HG02943 (cell line): Measurements from ENCODE around the gene RASA3.

Source experiments
- ATAC-seq: cut with Tn5 transposase; IDR thresholded peaks from one replicate; pipeline ENCODE4 v1.9.1; 2021; ENCODE audit warnings: mild to moderate bottlenecking, low read depth, moderate library complexity; ENCODE audit not compliant: unreplicated experiment

The RASA3 gene

DNA sequence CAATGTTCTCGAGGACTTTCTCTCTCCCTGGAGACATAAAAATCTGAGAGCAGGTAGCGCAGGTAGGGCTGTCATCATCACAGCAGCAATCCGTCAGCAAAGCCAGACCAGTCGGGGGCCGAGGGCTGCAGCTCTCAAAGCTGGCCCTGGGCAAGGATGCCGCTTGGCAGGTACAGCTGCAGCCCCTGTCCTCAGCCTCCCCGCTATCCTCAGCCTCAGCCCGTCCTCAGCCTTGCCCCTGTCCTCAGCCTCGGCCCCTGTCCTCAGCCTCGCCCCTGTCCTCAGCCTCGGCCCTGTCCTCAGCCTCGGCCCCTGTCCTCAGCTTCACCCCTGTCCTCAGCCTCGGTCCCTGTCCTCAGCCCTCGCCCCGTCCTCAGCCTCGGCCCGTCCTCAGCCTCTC, 169.4 kb downstream of the RASA3 start:
- ATAC-seq = no peak

DNA sequence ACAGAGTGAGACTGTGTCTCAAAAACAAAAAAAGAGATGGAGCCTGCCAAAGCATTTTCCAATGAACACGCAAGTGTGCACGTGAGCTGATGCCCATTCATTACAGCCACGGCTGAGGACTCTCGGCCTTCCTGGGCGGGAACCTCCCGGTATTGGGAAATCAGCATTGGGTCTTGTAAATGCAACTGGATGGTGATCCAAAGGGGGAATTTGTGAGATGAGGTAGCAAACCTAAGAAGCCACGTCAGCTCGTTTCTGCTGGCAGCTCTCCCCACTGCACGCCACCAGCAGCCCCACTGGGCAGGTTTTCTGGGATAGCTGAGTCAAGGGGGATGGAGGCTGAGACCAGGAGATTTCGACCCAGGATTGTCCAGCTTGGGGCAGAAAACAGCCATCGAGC, 170.0 kb downstream of the RASA3 start:
- ATAC-seq = no peak

DNA sequence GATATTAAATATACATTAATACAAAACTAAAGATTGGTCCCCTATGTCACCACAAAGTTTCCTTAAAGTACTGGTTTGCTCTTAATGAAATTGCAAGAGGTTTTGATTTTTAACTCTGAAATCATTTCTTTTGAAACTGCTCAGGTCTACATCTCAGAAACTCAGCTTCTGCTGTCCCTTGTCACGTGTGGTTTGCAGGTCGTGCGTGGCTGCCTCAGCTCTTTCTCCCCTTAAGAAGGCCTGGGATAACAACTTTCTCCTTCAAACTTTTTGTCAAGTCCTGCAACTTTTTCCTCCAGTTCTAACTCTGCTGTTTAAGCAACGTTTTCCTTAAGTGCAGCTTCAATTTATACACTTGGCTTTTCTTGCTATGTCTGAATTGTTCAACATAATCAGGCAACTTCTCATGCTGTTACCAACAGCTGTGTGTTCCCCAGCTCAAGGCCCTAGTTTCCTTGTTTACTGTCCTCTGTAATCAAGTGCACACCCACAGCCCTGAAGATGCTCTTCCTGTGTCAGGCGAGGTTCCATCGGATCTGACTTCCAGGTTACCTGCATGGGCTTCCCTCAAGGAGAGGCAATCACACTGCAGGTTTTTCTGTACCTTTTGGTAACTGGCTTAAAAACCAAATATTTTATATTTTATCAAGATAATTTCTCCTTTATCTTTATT, 172.0 kb downstream of the RASA3 start:
- no peak for ATAC-seq

DNA sequence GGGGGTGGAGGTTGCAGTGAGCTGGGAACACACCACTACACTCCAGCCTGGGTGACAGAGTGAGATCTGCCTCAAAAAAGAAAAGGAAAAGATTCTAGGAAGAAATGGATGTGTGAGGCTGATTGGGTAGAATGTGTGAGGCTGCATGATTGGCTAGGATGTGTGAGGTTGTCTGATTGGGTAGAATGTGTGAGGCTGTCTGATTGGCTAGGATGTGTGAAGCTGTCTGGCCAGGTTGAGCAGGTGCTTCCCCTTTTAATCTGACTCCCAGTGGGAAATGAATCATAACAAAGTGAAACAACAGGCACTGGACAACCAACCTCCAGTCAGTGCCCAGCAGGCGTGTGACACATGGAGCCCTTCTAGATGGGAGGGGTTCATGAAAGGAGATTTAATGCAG, 173.2 kb downstream of the RASA3 start:
- no peak for ATAC-seq

DNA sequence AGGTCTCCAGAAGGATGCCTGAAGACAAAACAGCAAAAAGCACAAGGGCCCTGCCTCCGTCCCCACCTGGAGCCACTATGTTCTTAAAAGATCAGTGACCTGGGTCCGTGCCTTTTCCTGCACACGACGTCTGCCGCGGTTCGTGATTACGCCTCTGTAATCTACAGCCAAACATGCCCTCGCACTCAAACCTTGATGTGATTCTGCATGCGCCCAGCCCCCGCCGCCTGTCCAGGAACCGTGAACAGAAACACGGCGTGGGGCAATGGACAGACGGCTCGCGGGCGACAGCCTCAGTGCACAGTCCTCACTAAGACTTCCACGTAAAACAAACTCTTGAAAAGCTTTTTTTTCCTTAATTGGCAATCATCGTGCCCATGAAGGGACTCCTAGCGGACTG, 174.1 kb downstream of the RASA3 start:
- no peak for ATAC-seq

DNA sequence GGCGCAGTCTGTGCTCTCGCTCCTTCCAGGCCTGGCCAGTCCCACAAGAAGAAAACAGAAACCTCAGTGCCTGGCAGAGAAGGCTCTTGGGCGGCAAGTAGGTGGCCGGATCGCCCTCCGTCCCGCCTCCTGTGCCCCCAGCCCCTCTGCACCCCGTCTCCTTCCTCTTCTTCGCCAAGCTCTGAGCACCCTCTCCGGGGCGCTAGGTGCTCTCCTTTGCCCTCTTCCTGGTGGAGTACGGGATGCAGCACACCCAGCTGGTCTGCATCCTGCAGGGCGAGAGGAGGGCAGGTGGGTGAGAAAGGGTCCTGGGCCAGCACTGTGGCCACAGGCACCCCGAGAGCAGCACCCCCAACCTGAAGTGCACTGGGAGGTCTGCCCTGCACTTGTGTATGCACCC, 175.9 kb downstream of the RASA3 start:
- no peak for ATAC-seq

DNA sequence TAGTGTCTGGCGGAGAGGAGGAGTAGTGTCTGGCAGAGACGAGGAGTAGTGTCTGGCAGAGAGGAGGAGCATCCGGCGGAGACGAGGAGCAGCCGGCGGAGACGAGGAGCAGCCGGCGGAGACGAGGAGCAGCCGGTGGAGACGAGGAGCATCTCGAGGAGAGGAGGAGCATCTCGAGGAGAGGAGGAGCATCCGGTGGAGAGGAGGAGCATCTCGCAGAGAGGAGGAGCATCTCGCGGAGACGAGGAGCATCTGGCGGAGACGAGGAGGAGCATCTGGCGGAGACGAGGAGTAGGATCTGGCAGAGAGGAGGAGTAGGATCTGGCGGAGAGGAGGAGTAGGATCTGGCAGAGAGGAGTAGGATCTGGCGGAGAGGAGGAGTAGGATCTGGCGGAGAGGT, 176.7 kb downstream of the RASA3 start:
- ATAC-seq = no peak

DNA sequence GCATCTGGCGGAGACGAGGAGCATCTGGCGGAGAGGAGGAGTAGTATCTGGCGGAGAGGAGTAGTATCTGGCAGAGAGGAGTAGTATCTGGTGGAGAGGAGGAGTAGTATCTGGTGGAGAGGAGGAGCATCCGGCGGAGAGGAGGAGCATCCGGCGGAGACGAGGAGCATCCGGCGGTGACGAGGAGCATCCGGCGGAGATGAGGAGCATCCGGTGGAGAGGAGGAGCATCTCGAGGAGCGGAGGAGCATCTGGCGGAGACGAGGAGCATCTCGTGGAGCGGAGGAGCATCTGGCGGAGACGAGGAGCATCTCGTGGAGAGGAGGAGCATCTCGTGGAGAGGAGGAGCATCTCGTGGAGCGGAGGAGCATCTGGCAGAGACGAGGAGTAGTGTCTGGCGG, 177.2 kb downstream of the RASA3 start:
- ATAC-seq = no peak

DNA sequence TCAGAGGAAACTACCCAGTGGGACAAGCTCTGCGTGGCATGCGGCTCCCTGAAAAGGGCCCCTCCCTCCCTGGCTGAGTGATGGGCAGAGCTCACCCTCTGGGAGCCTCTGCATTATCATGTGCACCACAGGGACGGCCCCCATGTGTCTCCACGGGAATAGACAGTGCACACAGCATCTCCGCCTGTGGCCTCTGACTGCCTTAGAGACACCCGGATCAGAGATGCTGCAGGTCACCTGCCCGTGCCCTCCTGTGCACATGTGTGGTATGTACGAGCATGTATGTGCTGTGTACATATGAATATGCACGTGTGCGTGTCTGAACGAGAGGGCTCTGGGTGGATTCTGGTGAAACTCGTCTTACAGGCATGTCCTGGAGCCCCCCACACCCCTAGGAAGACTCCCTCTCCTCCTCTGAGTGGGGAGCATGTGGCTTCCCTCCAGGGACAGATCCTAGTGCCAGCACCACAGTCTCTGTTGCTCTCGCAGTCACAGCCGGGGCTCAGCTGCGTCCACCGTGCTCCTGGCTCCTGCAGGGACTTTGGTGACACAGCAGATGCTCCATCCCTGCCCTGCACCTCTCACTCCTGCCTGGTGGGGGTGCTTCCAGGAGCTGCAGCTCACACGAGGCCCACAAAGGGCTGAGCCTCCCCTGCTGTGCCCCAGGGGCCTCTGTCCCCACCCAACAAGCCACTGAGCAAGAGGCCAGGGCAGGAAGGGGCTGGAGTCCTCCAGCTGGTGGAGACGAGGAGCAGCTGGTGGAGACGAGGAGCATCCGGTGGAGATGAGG, 178.2 kb downstream of the RASA3 start:
- ATAC-seq = no peak

DNA sequence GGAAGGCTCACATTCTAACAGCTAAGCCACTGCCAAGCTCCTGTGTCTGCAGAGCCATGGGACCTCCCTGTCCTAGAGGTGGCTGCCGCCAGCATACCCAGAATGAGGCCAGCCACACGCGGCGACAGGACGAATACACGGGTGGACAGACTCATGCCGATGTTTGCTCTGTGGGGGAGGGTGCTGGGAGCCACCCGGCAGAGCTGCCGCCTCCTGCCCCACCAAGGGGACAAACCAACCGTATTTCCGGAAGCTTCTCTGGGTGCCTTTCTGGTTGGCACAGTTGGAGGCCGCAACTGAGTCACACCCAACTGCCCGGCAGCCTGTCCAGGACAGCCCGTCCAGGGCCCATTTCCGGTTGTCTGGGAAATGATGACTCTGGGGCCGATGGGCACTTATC, 178.9 kb downstream of the RASA3 start:
- ATAC-seq = no peak

DNA sequence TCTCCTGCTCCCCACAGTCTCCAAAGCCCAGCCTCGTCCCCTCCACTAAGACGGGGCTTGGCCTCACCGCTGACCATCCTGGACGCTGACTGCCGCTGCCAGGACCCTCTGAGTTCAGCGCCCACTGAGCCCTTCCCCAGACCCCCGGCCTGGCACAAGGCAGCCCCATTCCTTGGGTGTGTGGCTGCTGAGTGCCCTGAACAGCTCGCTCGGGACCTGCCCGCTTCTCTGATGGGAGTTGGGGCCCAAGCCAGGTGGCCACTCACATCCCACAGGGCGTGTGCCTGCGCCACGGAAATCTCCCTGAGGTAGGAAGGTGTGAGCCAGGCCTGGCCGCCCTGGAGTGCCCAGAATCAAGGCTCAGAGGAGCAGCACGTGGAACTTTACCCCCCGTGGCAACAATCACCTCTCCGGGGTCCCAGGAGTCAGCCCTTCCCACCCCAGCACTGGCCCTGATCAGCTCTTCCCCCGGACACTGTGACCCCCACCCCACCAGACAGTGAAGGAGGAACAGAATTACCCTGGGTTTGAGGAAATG, 179.4 kb downstream of the RASA3 start:
- ATAC-seq = no peak

DNA sequence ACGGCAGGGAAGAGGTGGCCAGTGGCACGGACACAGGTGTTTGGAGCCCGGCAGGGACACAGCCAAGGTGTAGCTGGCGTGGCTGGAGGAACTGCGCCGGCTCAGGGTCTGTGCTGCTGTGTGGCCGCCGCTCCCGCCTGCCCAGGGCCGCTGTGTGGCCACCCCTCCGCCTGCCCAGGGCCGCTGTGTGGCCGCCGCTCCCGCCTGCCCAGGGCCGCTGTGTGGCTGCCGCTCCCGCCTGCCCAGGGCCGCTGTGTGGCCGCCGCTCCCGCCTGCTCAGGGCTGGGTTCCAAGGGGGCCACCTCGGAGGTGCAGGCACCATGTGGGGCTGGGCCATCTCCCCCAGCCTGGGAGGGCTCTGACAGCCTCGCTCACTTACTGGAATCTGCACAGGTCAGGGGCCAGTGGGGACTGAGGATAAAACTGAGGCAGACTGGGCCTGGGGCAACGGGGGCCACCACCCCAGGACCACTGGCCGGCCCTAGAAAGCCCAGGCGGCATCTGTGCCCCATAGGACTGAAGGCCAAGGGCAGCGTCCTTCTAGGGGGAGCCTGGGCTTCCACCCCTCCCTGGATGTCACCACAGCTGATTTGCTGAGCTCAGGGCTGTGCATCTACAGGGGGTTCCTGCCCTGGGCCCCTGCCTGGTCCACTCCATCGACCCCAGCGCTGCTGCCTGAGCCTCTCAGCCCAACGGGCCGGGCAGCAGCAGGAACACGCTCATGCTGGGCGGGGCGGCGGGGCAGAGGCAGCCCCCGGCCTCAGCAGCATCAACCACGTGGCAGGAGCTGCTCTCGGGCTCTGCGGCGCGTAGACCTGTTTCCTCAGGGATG, 180.1 kb downstream of the RASA3 start:
- ATAC-seq = no peak

DNA sequence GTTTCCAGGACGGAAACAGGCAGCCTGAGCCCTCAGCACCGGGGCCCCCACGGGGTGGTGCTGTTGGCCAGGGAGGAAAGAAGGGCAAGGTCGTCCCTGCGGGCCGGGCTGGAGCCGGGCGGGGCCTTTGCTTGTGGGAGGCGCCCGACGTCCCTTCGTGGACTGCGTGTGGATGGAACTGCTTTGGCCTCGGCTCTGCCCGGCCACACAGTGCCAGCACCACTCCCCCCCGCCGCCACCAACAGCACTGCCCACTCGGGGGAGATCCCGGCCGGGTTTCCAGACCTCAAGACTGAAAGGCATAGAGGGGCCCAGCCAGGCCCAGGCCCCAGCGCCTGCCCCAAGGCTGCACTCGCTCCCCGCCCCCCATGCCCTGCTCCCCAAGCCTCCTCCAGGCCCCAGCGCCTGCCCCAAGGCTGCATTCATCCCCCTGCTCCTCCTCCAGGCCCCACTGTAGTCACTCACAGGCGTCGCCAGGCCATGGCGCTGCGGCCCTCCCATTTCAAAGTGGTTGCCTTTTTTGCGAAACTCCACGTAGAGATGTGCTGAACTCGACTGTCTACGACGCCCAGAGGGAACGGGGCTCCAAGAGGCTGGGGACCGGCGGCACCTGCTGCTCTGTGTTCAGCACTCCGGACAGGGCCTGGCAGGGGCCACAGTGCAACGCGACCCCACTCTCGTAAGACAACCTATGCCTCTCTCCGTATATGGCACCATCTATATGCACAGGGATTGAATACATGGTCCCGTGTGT, 181.0 kb downstream of the RASA3 start:
- ATAC-seq = no peak

DNA sequence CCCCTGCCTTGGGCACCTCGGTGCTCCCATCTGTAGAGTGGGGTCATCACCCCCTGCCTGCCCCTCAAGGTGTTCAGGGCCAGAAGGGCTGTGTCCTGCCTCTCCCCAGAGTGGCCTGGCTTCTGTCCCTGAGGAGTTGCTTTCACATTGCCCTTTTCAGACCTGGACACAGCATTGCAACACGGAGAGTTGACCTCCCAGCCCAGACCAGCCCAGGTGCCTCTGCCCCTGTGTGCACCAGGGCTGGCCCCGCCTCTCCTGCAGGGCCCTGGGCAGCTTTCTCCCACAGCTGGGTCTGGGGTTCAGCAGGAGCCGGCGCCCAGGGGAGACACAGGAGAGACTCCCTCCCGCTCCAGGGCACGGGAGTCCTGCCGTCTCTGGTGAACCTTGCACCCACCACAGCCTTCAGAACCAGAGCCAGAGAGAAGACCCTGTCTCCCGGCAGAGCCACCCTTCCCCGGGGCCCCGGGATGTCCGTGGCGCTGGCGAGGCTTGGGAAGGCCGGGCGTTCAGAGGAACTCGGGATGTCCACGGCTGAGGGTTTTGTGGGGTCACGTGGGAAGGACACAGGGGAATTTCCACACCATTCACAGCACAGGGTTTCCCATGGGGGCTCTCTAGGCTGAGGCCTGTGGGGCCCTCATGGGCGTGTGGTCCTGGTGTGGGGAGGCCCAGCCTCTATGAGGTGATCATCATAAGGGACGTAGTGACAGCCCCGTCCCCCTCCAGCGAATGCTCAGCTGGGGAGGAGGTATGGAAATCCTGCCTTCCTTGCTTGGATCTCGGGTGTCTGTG, 181.8 kb downstream of the RASA3 start:
- ATAC-seq = no peak

DNA sequence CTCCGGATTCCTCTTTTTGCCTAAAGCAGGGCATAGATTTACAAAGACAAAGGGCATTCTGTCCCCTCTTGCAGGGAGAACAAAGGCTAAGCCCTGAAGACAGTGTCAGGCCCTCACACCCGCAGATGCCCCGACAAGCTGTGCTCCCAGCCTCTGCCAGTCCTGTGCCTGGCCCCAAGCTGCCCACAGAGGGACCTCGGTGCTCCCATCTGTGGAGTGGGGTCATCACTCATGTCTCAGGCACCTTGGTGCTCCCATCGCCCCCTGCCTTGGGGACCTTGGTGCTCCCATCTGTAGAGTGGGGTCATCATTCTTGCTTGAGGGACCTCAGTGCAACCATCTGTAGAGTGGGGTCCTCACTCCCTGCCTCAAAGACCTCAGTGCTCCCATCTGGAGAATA, 182.9 kb downstream of the RASA3 start:
- ATAC-seq = no peak

DNA sequence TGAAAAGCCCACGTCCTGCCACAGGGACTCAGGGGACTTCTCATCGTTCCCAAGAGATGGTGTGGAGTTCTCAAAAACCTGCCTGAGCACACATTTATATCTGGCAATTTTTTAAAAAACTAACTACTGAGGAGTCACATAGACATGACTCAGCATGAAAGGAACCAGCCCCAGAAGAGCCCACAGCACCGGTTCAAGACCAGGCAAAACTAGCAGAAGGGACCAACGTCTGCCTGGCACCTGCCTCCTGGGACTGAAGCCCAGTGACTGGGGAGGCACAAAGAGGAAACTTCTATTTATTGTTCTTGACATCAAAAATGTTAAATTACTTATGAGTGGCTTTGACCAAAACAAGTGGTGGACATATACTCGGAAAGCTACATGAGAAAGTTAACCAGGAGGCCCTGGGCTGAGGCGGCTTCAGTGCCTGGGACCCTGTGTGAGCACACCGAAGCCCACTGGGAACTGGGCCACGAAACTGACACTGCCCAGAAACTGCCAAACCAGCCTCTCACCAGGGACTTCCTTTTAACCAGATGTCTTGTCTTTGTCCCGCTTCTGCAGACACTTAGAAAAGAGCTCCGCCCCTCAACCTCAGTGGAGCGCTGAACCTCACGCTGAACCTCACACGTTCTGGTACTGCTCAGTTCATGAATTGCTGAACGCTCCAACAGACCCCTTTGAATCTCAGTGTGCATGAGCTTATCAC, 184.2 kb downstream of the RASA3 start:
- no peak for ATAC-seq

DNA sequence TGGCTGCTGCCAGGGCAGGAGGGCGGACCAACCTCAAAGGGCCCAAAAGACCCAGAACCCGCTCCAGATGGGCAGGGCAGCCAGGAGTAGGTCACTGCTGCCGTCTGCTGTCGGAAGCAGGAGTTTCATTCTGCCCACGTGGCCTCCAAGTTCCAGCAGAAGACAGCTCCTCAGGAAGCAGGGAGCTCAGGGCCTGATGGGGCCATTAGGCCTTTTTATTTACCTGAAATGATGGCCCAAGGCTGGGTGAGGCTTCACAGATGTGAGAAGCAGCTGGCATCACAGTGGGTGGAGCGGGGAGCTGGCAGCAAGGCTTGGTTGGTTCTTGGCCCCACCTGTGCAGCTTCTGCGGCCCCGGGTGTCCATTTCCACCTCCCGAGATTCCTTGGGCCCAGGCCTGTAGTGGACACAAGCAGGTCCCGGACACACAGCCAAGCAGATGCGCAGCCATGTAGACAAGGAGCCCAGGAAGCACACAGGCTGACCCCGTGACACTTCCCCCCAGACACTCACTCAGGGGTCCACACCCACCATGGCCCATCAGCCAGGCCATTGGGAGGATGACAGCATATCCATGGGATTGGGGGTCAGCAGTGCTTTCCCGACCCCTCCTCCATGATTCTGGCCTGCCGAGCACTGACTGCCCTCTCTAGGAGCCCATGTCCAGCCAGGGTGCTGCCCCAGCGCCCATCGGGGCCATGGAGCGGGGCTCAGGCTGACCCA, 185.0 kb downstream of the RASA3 start:
- no peak for ATAC-seq

DNA sequence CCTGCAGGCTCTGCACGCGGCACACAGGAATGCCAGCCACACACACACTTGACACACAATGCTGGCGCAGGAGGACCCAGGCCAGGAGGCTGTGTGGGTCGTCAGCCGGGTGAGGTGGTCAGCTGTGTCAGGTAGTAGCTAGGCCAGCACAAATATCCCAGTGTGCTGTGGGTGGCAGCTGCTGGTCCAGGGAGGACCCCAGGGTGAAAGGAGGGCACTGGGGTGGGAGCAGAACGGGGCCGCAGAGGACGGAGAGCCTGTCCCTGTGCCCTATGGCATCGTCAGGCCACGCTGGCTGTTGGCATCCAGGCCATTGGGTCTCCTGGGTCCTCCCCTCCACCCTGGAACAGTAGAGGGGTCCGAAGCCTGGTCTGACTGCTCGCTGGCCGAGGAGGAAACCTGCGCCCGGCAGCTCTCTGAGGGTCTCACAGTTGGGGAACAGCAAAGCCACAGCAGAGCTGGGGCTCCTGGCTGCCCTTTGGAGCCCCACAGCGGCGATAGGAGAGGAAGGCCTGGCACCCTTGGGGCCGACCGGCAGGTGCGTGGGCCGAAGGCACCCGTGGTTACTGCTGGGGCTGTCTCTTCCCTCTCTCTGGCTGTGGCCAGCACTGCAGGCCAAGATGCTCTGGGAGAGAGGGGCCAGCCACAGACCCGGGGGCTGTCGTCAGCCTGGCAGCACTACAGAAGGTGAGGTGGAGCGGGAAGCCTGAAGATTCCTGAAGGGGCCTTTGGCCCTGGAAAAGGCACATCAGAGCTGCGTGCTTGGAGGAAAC, 185.8 kb downstream of the RASA3 start:
- no peak for ATAC-seq
